ENCODE results near the gene CYP27B1.
"Not testable (repeated sequence)": the region's sequence is repeated elsewhere in the genome, so short reads cannot be mapped to it uniquely, and the experiment has no call there.

Gene CYP27B1

GRCh38 chr12:57715786-57716185 is 51.1 kb downstream of the CYP27B1 start:
- H3K9me3 ChIP-seq (replicated peaks; ENCODE audit: insufficient read depth, low read length), result no peaks in the 10 kb centered on the region
- no peak overlapping the region for H3K27ac ChIP-seq (ENCODE audit: low read length)
- no peaks in the 10 kb centered on the region for H3K9me2 ChIP-seq (replicated peaks; ENCODE audit: insufficient read depth, low read length)
- no peaks in the 10 kb centered on the region for H3K27me3 ChIP-seq (replicated peaks; ENCODE audit: insufficient read depth, low read length)
- H4K20me1 ChIP-seq (ENCODE audit: insufficient read depth, low read length), result no peaks in the 10 kb centered on the region
- DNase-seq, result no peak
- no peak for TF ChIP-seq CTCF (IDR thresholded peaks at IDR 0.05; ENCODE audit: low read length)
- TF ChIP-seq EZH2 (optimal IDR thresholded peaks at IDR 0.05; ENCODE audit: low read depth, low read length), result no peak
- TF ChIP-seq EZH2phosphoT487 (IDR thresholded peaks at IDR 0.05; ENCODE audit: low read length), result no peak
- H2AFZ ChIP-seq (ENCODE audit: low read length), result no peak overlapping the region
- no peak overlapping the region for H3K4me3 ChIP-seq (ENCODE audit: low read length)
- no peaks in the 10 kb centered on the region for H3F3A ChIP-seq (ENCODE audit: insufficient read depth, low read length)
- H3K79me2 ChIP-seq (ENCODE audit: low read length), result no peaks in the 10 kb centered on the region
- H3K9ac ChIP-seq (ENCODE audit: low read length), result no peak overlapping the region
- H3K4me1 ChIP-seq (ENCODE audit: low read length), result no peaks in the 10 kb centered on the region
- no peaks in the 10 kb centered on the region; the same call in none of the 2 replicates for H3K36me3 ChIP-seq (replicated peaks; ENCODE audit: insufficient read depth, low read length)
- no peak overlapping the region for H3K4me2 ChIP-seq (ENCODE audit: low read depth, low read length)

GRCh38 chr12:57715036-57715748 is 51.7 kb downstream of the CYP27B1 start:
- not testable (repeated sequence) for H3K4me2 ChIP-seq (ENCODE audit: low read depth, low read length); H3K9me2 ChIP-seq (replicated peaks; ENCODE audit: insufficient read depth, low read length); H3K4me3 ChIP-seq (ENCODE audit: low read length); H3K27ac ChIP-seq (ENCODE audit: low read length); H3F3A ChIP-seq (ENCODE audit: insufficient read depth, low read length); H3K27me3 ChIP-seq (replicated peaks; ENCODE audit: insufficient read depth, low read length); H3K36me3 ChIP-seq (replicated peaks; ENCODE audit: insufficient read depth, low read length); H3K79me2 ChIP-seq (ENCODE audit: low read length); H3K9me3 ChIP-seq (replicated peaks; ENCODE audit: insufficient read depth, low read length); H3K9ac ChIP-seq (ENCODE audit: low read length); H2AFZ ChIP-seq (ENCODE audit: low read length); H4K20me1 ChIP-seq (ENCODE audit: insufficient read depth, low read length); H3K4me1 ChIP-seq (ENCODE audit: low read length); DNase-seq

- no peak for TF ChIP-seq EZH2phosphoT487 (IDR thresholded peaks at IDR 0.05; ENCODE audit: low read length)
- no peak for TF ChIP-seq CTCF (IDR thresholded peaks at IDR 0.05; ENCODE audit: low read length)
- no peak for TF ChIP-seq EZH2 (optimal IDR thresholded peaks at IDR 0.05; ENCODE audit: low read depth, low read length)
- H3K4me1 ChIP-seq (ENCODE audit: low read length), result no peaks in the 10 kb centered on the region
- H3K9me2 ChIP-seq (replicated peaks; ENCODE audit: insufficient read depth, low read length), result no peaks in the 10 kb centered on the region
- no peak overlapping the region for H3K9ac ChIP-seq (ENCODE audit: low read length)
- H4K20me1 ChIP-seq (ENCODE audit: insufficient read depth, low read length), result no peaks in the 10 kb centered on the region
- no peak for DNase-seq
- H3K79me2 ChIP-seq (ENCODE audit: low read length), result no peaks in the 10 kb centered on the region
- no peak overlapping the region for H3K27ac ChIP-seq (ENCODE audit: low read length)
- no peaks in the 10 kb centered on the region for H3F3A ChIP-seq (ENCODE audit: insufficient read depth, low read length)
- H3K9me3 ChIP-seq (replicated peaks; ENCODE audit: insufficient read depth, low read length), result no peaks in the 10 kb centered on the region
- no peaks in the 10 kb centered on the region for H3K27me3 ChIP-seq (replicated peaks; ENCODE audit: insufficient read depth, low read length)
- no peaks in the 10 kb centered on the region; the same call in 1 of the 2 replicates for H3K36me3 ChIP-seq (replicated peaks; ENCODE audit: insufficient read depth, low read length)
- no peak overlapping the region for H3K4me2 ChIP-seq (ENCODE audit: low read depth, low read length)
- H2AFZ ChIP-seq (ENCODE audit: low read length), result no peak overlapping the region
- H3K4me3 ChIP-seq (ENCODE audit: low read length), result no peak overlapping the region
These were observed 53.7 kb downstream of the CYP27B1 start for GRCh38 chr12:57713209-57713608.

- DNase-seq, result no peak
- H3K9ac ChIP-seq (ENCODE audit: low read length), result no peak overlapping the region
- H3K4me1 ChIP-seq (ENCODE audit: low read length), result no peaks in the 10 kb centered on the region
- no peaks in the 10 kb centered on the region for H3K27me3 ChIP-seq (replicated peaks; ENCODE audit: insufficient read depth, low read length)
- TF ChIP-seq EZH2 (optimal IDR thresholded peaks at IDR 0.05; ENCODE audit: low read depth, low read length) (no peak), EZH2phosphoT487 (IDR thresholded peaks at IDR 0.05; ENCODE audit: low read length) (no peak), CTCF (IDR thresholded peaks at IDR 0.05; ENCODE audit: low read length) (no peak)
- H3K9me2 ChIP-seq (replicated peaks; ENCODE audit: insufficient read depth, low read length), result no peaks in the 10 kb centered on the region
- no peaks in the 10 kb centered on the region for H4K20me1 ChIP-seq (ENCODE audit: insufficient read depth, low read length)
- H3K36me3 ChIP-seq (replicated peaks; ENCODE audit: insufficient read depth, low read length), result no peaks in the 10 kb centered on the region; the same call in 1 of the 2 replicates
- H3K4me3 ChIP-seq (ENCODE audit: low read length), result no peak overlapping the region
- no peaks in the 10 kb centered on the region for H3K9me3 ChIP-seq (replicated peaks; ENCODE audit: insufficient read depth, low read length)
- H3F3A ChIP-seq (ENCODE audit: insufficient read depth, low read length), result no peaks in the 10 kb centered on the region
- no peak overlapping the region for H3K4me2 ChIP-seq (ENCODE audit: low read depth, low read length)
- H3K27ac ChIP-seq (ENCODE audit: low read length), result no peak overlapping the region
- no peaks in the 10 kb centered on the region for H3K79me2 ChIP-seq (ENCODE audit: low read length)
- no peak overlapping the region for H2AFZ ChIP-seq (ENCODE audit: low read length)
These were observed 54.2 kb downstream of the CYP27B1 start for GRCh38 chr12:57712701-57713100.
